ENCODE data around the gene BRSK1.

The BRSK1 gene

DNA sequence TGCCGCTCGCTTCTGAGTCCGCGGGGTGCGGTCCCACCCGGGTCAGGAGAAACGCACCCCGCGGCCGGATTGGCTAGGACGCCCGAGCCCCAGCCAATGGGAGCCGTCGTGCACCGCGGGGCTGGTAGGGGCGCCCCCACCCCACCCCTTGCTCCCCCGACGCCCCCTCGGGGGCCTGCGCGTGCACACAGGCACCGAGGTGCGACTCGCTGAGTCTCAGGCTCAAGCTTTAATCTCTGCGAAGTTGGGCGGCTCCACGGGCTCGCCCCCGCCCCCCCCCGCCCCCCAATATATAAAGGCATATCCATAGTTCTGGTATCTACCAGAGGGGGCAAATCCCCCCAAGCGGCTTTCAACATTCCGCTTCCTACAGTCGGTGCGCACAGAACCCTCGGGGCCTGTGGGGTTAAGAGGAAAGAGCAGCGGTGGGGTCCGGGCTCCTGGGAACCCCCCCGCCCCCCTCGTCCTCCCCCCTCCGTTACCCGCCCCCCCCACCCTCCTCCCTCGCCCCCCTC lies 71.0 kb downstream of the BRSK1 start, which contains the start of gene COX6B2:
COX6B2 (minus strand) TSS at position 22 of the 515 bp plus-strand sequence. CDS start 198 bp downstream, outside the sequence.
- POLR2A ChIA-PET, result no interaction called here
- TF ChIP-seq TARDBP (IDR thresholded peaks at IDR 0.05) (no peak), SP1 (IDR thresholded peaks at IDR 0.05) (no peak), NFRKB (IDR thresholded peaks at IDR 0.05) (no peak), L3MBTL2 (conservative IDR thresholded peaks at IDR 0.05) (no peak), LEF1 (IDR thresholded peaks at IDR 0.05; ENCODE audit: borderline replicate concordance) (no peak), FOXK2 (IDR thresholded peaks at IDR 0.05) (no peak), ELF4 (IDR thresholded peaks at IDR 0.05) (no peak), ZNF384 (IDR thresholded peaks at IDR 0.05) (no peak), ARNT (IDR thresholded peaks at IDR 0.05) (no peak), BHLHE40 (IDR thresholded peaks at IDR 0.05; ENCODE audit: borderline replicate concordance) (no peak), HDGF (IDR thresholded peaks at IDR 0.05; ENCODE audit: borderline replicate concordance) (no peak), SUZ12 (IDR thresholded peaks at IDR 0.05) (no peak), FOXA1 (IDR thresholded peaks at IDR 0.05) (no peak), FOXM1 (IDR thresholded peaks at IDR 0.05; ENCODE audit: borderline replicate concordance) (no peak), CTBP1 (IDR thresholded peaks at IDR 0.05; ENCODE audit: borderline replicate concordance) (no peak)
- TF ChIP-seq, protein P1, sequence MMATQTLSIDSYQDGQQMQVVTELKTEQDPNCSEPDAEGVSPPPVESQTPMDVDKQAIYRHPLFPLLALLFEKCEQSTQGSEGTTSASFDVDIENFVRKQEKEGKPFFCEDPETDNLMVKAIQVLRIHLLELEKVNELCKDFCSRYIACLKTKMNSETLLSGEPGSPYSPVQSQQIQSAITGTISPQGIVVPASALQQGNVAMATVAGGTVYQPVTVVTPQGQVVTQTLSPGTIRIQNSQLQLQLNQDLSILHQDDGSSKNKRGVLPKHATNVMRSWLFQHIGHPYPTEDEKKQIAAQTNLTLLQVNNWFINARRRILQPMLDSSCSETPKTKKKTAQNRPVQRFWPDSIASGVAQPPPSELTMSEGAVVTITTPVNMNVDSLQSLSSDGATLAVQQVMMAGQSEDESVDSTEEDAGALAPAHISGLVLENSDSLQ (IDR thresholded peaks at IDR 0.05), result no peak
- DNase-seq (ENCODE audit: extremely low spot score), result no peak
- CTCF ChIA-PET, result no interaction called here

DNA sequence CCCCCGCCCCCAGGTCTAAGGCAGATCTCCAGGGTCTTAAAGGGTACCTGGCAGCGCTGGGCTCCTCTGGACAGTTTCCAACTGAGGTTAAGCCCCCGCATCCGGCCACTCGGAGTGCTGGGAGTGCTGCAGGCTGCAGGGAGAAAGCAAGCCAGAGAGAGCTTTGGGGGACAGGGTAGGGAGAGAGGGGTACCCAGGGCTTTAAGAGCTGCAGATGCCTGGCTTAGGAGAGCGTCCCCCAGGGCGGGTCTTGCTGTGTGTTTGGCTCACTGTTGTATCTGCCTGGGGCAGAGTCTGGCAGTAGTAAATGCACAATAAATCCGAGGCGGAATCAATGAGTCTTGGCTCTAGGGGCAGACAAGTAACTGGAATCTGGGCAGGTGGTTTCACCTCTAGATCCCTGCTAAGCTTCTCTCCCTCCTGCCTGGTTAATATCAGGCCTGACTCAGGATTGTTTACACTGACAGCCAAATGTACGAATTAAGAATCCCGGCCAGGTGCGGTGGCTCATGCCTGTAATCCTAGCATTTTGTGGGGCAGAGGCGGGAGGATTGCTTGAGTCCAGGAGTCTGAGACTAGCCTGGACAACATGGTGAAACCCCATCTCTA lies 71.5 kb downstream of the BRSK1 start:
- TF ChIP-seq ELF4 (IDR thresholded peaks at IDR 0.05), result no peak
- no peak for TF ChIP-seq L3MBTL2 (conservative IDR thresholded peaks at IDR 0.05)
- TF ChIP-seq TARDBP (IDR thresholded peaks at IDR 0.05), result no peak
- no peak for TF ChIP-seq LEF1 (IDR thresholded peaks at IDR 0.05; ENCODE audit: borderline replicate concordance)
- TF ChIP-seq FOXK2 (IDR thresholded peaks at IDR 0.05), result no peak
- TF ChIP-seq CTBP1 (IDR thresholded peaks at IDR 0.05; ENCODE audit: borderline replicate concordance), result no peak
- no peak for TF ChIP-seq ZNF384 (IDR thresholded peaks at IDR 0.05)
- TF ChIP-seq FOXM1 (IDR thresholded peaks at IDR 0.05; ENCODE audit: borderline replicate concordance), result no peak
- no peak for TF ChIP-seq BHLHE40 (IDR thresholded peaks at IDR 0.05; ENCODE audit: borderline replicate concordance)
- TF ChIP-seq, protein P1 (IDR thresholded peaks at IDR 0.05), result no peak
- no peak for TF ChIP-seq ARNT (IDR thresholded peaks at IDR 0.05)
- no peak for TF ChIP-seq FOXA1 (IDR thresholded peaks at IDR 0.05)
- TF ChIP-seq SP1 (IDR thresholded peaks at IDR 0.05), result no peak
- no peak for TF ChIP-seq SUZ12 (IDR thresholded peaks at IDR 0.05)
- TF ChIP-seq HDGF (IDR thresholded peaks at IDR 0.05; ENCODE audit: borderline replicate concordance), result no peak
- TF ChIP-seq NFRKB (IDR thresholded peaks at IDR 0.05), result no peak
- POLR2A ChIA-PET, result no interaction called here
- no peak for DNase-seq (ENCODE audit: extremely low spot score)
- CTCF ChIA-PET, result no interaction called here

DNA sequence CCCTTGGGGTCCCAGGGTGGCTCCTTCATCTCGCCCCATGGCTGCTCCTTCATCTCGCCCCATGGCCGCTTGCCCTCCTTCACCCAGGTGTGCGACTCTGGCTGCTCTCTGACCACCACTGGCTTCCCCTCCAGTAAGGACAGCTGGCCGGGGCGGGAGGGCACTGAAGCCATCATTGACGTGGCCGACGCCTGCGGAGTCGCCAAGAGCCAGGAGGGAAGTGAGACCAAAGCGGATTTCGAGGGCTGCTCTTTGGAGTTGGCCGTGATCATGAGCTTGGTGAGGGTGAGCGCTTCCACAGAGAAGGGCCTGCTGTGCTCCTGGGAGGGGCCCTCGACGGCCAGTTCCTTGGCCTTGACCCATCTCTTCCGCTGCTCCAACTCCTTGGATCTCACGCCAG lies 74.7 kb downstream of the BRSK1 start:
- TF ChIP-seq ZNF384 (IDR thresholded peaks at IDR 0.05) (no peak), ARNT (IDR thresholded peaks at IDR 0.05) (no peak), TARDBP (IDR thresholded peaks at IDR 0.05) (no peak), SUZ12 (IDR thresholded peaks at IDR 0.05) (no peak), CTBP1 (IDR thresholded peaks at IDR 0.05; ENCODE audit: borderline replicate concordance) (no peak), LEF1 (IDR thresholded peaks at IDR 0.05; ENCODE audit: borderline replicate concordance) (no peak), NFRKB (IDR thresholded peaks at IDR 0.05) (no peak), FOXM1 (IDR thresholded peaks at IDR 0.05; ENCODE audit: borderline replicate concordance) (no peak), FOXA1 (IDR thresholded peaks at IDR 0.05) (no peak), FOXK2 (IDR thresholded peaks at IDR 0.05) (no peak), HDGF (IDR thresholded peaks at IDR 0.05; ENCODE audit: borderline replicate concordance) (no peak), ELF4 (IDR thresholded peaks at IDR 0.05) (no peak), BHLHE40 (IDR thresholded peaks at IDR 0.05; ENCODE audit: borderline replicate concordance) (no peak)
- TF ChIP-seq, protein P1 (IDR thresholded peaks at IDR 0.05), result no peak
- CTCF ChIA-PET, result interaction anchor here (0.7 kb wide), 1 partner anchor 19 kb away, joined by 3 read pairs; the partner anchor contains the start of gene KMT5C
- POLR2A ChIA-PET, result interaction anchor here (1.7 kb wide), 1 partner anchor 19 kb away, joined by 5 read pairs; the partner anchor contains the start of gene KMT5C
- no peak for DNase-seq (ENCODE audit: extremely low spot score)

DNA sequence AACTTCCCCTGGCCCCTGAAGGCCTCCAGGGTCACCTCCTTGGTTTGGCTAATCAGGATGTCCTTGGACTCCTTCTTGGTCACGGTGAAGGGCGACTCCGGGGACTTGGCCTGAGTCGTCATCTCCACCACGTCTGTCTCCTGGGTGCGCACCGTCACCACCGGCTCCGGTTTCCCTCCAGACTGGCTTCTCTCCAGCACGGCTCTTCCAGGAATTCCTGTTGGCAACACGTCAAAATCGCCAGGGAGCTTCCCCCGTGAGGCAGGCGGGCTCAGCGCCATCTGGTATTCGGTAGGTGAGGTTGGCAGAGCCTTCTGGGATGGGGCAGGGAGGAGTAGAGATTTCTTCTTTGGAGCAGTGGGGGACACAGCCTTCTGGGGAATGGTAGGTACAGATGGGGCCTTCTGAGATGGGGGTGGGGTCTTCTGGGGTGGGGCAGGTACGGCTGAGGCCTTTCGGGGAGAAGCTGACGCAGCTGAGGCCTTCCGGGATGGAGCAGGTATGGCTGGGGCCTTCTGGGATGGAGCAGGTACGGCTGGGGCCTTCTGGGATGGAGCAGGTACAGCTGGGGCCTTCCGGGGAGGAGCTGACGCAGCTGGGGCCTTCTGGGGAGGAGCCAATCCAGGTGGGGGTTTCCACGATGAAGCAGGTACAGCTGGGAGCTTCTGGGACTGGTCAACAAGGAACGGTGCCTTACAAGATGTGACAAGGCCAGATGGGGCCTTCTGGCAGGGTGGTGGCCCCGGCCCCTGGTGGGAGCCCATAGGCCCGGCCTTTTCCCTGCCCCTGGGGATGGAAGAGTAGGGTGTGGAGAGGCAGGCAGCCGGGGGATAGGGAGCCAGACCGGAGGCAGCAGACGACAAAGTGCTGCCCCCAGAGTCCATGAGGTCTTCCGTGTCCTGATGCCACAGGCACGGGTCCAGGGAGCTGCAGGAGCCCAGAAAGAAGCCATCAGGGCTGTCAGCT lies 75.4 kb downstream of the BRSK1 start:
- ChIA-PET POLR2A (no interaction called here), CTCF (interaction anchor here (0.7 kb wide), 1 partner anchor 20 kb away, joined by 3 read pairs; the partner anchor contains the start of gene KMT5C)
- no peak for DNase-seq (ENCODE audit: extremely low spot score)
- TF ChIP-seq, protein P1 (IDR thresholded peaks at IDR 0.05), result no peak
- no peak for TF ChIP-seq TARDBP (IDR thresholded peaks at IDR 0.05)
- no peak for TF ChIP-seq BHLHE40 (IDR thresholded peaks at IDR 0.05; ENCODE audit: borderline replicate concordance)
- TF ChIP-seq HDGF (IDR thresholded peaks at IDR 0.05; ENCODE audit: borderline replicate concordance), result no peak
- no peak for TF ChIP-seq LEF1 (IDR thresholded peaks at IDR 0.05; ENCODE audit: borderline replicate concordance)
